ENCODE measurements around the gene PRR13. TPM values are rescaled to one million over a fixed set of nuclear protein-coding genes. Genes with fewer than 3 reads are reported as not detected.

The PRR13 gene
- total and polyA plus RNA-seq, 9 of the 15 experiments (the other 6 are each of a cell fraction or from before 2014, with no cell fraction given), result 117 to 835 (median 285) TPM

DNA sequence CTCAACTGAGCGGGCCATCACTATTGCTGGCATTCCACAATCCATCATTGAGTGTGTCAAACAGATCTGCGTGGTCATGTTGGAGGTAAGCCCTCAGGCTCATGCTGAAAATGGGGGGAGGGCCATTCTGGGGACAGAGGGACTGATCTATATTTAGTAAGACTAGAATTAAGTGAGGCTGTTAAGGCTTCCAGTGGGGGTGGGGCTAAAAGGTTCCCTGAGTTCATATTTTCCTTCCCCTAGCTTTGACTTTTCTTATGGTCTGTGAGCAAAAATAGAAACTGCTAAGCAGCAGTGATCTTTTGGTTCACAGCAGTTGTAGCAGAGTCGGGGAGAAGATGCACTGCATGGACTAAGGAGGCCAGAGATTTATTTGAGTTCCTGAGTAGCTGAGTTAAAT is 19.5 kb downstream of the PRR13 start (continued):
- TF ChIP-seq, protein P1, sequence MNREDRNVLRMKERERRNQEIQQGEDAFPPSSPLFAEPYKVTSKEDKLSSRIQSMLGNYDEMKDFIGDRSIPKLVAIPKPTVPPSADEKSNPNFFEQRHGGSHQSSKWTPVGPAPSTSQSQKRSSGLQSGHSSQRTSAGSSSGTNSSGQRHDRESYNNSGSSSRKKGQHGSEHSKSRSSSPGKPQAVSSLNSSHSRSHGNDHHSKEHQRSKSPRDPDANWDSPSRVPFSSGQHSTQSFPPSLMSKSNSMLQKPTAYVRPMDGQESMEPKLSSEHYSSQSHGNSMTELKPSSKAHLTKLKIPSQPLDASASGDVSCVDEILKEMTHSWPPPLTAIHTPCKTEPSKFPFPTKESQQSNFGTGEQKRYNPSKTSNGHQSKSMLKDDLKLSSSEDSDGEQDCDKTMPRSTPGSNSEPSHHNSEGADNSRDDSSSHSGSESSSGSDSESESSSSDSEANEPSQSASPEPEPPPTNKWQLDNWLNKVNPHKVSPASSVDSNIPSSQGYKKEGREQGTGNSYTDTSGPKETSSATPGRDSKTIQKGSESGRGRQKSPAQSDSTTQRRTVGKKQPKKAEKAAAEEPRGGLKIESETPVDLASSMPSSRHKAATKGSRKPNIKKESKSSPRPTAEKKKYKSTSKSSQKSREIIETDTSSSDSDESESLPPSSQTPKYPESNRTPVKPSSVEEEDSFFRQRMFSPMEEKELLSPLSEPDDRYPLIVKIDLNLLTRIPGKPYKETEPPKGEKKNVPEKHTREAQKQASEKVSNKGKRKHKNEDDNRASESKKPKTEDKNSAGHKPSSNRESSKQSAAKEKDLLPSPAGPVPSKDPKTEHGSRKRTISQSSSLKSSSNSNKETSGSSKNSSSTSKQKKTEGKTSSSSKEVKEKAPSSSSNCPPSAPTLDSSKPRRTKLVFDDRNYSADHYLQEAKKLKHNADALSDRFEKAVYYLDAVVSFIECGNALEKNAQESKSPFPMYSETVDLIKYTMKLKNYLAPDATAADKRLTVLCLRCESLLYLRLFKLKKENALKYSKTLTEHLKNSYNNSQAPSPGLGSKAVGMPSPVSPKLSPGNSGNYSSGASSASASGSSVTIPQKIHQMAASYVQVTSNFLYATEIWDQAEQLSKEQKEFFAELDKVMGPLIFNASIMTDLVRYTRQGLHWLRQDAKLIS (CRISPR knock-in tag; IDR thresholded peaks at IDR 0.05), result no peak
- TF ChIP-seq TAF15 (IDR thresholded peaks at IDR 0.05; ENCODE audit: low read depth, low read length) (no peak), TCF3 (CRISPR knock-in tag; IDR thresholded peaks at IDR 0.05) (no peak), ZFPM2 (CRISPR knock-in tag; IDR thresholded peaks at IDR 0.05) (no peak)

DNA sequence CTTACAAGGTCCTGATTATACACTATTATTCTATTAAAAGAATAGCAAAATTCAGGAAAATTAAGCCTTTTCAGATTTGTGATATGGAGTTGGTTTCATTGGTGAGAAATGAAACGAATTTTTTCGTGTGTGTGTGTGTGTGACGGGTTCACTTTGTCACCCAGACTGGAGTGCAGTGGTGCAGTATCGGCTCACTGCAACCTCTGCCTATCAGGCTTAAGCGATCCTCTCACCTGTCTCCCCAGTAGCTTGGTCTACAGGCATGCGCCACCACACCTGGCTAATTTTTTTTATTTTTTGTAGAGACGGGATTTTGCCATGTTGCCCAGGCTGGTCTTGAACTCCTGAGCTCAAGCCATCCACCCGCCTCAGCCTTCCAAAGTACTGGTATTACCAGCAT is 20.1 kb downstream of the PRR13 start:
- CTCF ChIA-PET (ENCODE audit: low intra/inter-chr PET ratio), result no interaction called here
- intact Hi-C loops (cut with micrococcal nuclease), result no loop called here
- H3K27me3 ChIP-seq (ENCODE audit: control insufficient read depth in 2 of 2, insufficient read depth in 2 of 2, low read length in 2 of 2), result no peaks in the 10 kb centered on the region
- in situ Hi-C loops (cut with MboI), result no loop called here
- H2AFZ ChIP-seq (ENCODE audit: low read depth, low read length), result no peak overlapping the region
- H4K20me1 ChIP-seq (replicated peaks; ENCODE audit: control insufficient read depth, insufficient read depth, low read length), result peaks cover 25% of the 10 kb centered on the region
- H3K36me3 ChIP-seq (ENCODE audit: control insufficient read depth, insufficient read depth, low read length), result peaks cover 100% of the 10 kb centered on the region
- H3K9me1 ChIP-seq (ENCODE audit: control insufficient read depth, insufficient read depth, low read length), result no peaks in the 10 kb centered on the region
- H3K79me2 ChIP-seq (ENCODE audit: control insufficient read depth, insufficient read depth, low read length), result peaks cover 98% of the 10 kb centered on the region
- POLR2A ChIA-PET, result interaction anchor here (0.6 to 8.8 kb wide), 8 partner anchors 9 to 406 kb away, joined by 3 to 87 read pairs (median 4); partner anchors contain the start of genes AAAS and TARBP2
- WGBS (ENCODE audit: insufficient coverage, low coverage, missing lambda C conversion rate), result 93% methylated on average over 8 of the region's 8 CpGs
- no peaks in the 10 kb centered on the region for H3K9me3 ChIP-seq (replicated peaks; ENCODE audit: control insufficient read depth, insufficient read depth, low read depth, low read length)
- H3K4me3 ChIP-seq, result no peak overlapping the region
- no peak overlapping the region for H3K27ac ChIP-seq (ENCODE audit: extremely low read depth, low read depth, low read length)
- FAIRE-seq (no peak), ATAC-seq (no peak), DNase-seq (ENCODE audit: extremely low read depth in 1 of 4, low spot score in 3 of 4) (no peak)
- no TSS peak for BruUV-seq (replicated peaks)
- no peak overlapping the region for H3K4me2 ChIP-seq (ENCODE audit: insufficient read depth, low read length)
- H3K4me1 ChIP-seq (replicated peaks in 1 of 2; ENCODE audit: control insufficient read depth in 2 of 2, insufficient read depth in 2 of 2, low read length in 2 of 2), result peaks cover 0 to 3% of the 10 kb centered on the region in 2 experiments; a peak in 1 of 5 replicates
- no peak overlapping the region for H3K9ac ChIP-seq (ENCODE audit: insufficient read depth in 1 of 2, low read depth in 2 of 2, low read length in 2 of 2)
- TF ChIP-seq, protein P2, sequence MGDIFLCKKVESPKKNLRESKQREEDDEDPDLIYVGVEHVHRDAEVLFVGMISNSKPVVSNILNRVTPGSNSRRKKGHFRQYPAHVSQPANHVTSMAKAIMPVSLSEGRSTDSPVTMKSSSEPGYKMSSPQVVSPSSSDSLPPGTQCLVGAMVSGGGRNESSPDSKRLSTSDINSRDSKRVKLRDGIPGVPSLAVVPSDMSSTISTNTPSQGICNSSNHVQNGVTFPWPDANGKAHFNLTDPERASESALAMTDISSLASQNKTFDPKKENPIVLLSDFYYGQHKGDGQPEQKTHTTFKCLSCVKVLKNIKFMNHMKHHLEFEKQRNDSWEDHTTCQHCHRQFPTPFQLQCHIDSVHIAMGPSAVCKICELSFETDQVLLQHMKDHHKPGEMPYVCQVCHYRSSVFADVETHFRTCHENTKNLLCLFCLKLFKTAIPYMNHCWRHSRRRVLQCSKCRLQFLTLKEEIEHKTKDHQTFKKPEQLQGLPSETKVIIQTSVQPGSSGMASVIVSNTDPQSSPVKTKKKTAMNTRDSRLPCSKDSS (IDR thresholded peaks at IDR 0.05; ENCODE audit: low read depth, partially characterized antibody), result no peak
- no peak for TF ChIP-seq SMARCB1 (IDR thresholded peaks at IDR 0.05; ENCODE audit: insufficient read length, low read depth)

Data from K562 (cell line).